Measurements from ENCODE around the gene XIRP2. TPM values are rescaled to one million over a fixed set of nuclear protein-coding genes. Genes with fewer than 3 reads are reported as not detected.
"Not testable (repeated sequence)": the region's sequence is repeated elsewhere in the genome, so short reads cannot be mapped to it uniquely, and the experiment has no call there.

Gene XIRP2
- total RNA-seq, 2 donors from 2014 or later, result 42.8 to 43.7 TPM

- H3K9me3 ChIP-seq, result no peaks in the 10 kb centered on the region
- TF ChIP-seq, protein P1, sequence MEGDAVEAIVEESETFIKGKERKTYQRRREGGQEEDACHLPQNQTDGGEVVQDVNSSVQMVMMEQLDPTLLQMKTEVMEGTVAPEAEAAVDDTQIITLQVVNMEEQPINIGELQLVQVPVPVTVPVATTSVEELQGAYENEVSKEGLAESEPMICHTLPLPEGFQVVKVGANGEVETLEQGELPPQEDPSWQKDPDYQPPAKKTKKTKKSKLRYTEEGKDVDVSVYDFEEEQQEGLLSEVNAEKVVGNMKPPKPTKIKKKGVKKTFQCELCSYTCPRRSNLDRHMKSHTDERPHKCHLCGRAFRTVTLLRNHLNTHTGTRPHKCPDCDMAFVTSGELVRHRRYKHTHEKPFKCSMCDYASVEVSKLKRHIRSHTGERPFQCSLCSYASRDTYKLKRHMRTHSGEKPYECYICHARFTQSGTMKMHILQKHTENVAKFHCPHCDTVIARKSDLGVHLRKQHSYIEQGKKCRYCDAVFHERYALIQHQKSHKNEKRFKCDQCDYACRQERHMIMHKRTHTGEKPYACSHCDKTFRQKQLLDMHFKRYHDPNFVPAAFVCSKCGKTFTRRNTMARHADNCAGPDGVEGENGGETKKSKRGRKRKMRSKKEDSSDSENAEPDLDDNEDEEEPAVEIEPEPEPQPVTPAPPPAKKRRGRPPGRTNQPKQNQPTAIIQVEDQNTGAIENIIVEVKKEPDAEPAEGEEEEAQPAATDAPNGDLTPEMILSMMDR (IDR thresholded peaks at IDR 0.05), result no peak
- DNase-seq (ENCODE audit: low spot score), result no peak
Observed at GRCh38 chr2:167265004-167265403, 376.7 kb downstream of the XIRP2 start.

GRCh38 chr2:167265722-167266121 lies 377.4 kb downstream of the XIRP2 start:
- no peak for DNase-seq (ENCODE audit: low spot score)
- Histone ChIP-seq H3K36me3 (no peaks in the 10 kb centered on the region), H3K4me1 (no peaks in the 10 kb centered on the region), H3K27me3 (no peaks in the 10 kb centered on the region), H3K9me3 (no peaks in the 10 kb centered on the region), H3K4me3 (no peak overlapping the region), H3K27ac (no peak overlapping the region)
- TF ChIP-seq, protein P1 (IDR thresholded peaks at IDR 0.05), result no peak

More at GRCh38 chr2:167265004-167265403, 376.7 kb downstream of the XIRP2 start:
- Histone ChIP-seq H3K4me3 (no peak overlapping the region), H3K4me1 (no peaks in the 10 kb centered on the region), H3K27me3 (no peaks in the 10 kb centered on the region), H3K27ac (no peak overlapping the region), H3K36me3 (no peaks in the 10 kb centered on the region)

- not testable (repeated sequence) for H3K4me3 ChIP-seq; H3K36me3 ChIP-seq; DNase-seq (ENCODE audit: low spot score)
Observed at GRCh38 chr2:167268245-167268644, 380.0 kb downstream of the XIRP2 start.

DNA sequence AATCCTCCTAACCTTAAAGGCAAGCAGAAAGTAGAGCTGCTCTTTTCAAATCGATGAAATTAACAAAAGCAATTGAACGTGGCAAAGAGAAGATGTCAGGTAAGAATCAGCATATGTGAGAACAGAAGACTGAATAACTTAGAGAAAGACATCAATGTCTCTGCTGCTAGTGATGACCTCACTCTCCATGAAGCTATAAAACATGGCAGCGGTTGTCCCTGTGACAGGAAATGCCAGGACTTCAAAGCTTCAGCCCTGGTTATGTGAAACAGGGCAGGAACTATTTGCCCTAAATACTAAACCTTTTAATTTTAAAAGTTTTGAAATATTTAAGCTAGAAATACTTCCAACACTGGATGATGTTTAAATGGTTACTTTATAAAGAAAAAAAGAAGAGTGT lies 383.7 kb downstream of the XIRP2 start:
- no peak overlapping the region for H3K27ac ChIP-seq
- no peaks in the 10 kb centered on the region for H3K27me3 ChIP-seq
- no peak overlapping the region for H3K4me3 ChIP-seq
- H3K36me3 ChIP-seq, result no peaks in the 10 kb centered on the region
- no peaks in the 10 kb centered on the region for H3K9me3 ChIP-seq
- H3K4me1 ChIP-seq, result no peaks in the 10 kb centered on the region
- TF ChIP-seq, protein P1 (IDR thresholded peaks at IDR 0.05), result no peak
- no peak for DNase-seq (ENCODE audit: low spot score)

More at GRCh38 chr2:167268245-167268644, 380.0 kb downstream of the XIRP2 start:
- not testable (repeated sequence) for H3K27ac ChIP-seq, H3K4me1 ChIP-seq, H3K27me3 ChIP-seq, H3K9me3 ChIP-seq

GRCh38 chr2:167275046-167275445 lies 386.8 kb downstream of the XIRP2 start:
- Histone ChIP-seq H3K36me3 (no peaks in the 10 kb centered on the region), H3K9me3 (peaks cover 0 to 7% of the 10 kb centered on the region in 2 donors), H3K4me3 (no peak overlapping the region), H3K27ac (no peak overlapping the region), H3K4me1 (no peaks in the 10 kb centered on the region), H3K27me3 (no peaks in the 10 kb centered on the region)
- no peak for DNase-seq (ENCODE audit: low spot score)
- TF ChIP-seq, protein P1 (IDR thresholded peaks at IDR 0.05), result no peak

DNA sequence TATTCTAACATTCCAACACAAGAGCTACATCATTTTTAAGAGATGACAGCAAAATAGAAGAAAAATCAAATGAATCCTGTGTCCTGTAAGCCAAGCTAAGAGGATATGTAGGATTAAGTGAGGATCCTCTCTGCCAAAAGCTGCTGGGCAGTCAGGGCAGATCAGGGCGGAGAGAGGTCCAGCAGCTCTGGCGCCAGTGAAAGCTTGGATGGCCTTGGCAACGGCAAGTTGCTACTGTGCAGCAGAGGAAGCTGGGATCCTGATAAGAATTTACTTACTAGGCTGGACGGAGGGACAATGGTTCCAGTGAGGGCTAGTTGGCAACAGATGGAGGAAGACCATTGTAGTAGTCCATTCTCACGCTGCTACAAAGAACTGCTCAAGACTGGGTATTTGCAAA lies 391.5 kb downstream of the XIRP2 start:
- Histone ChIP-seq H3K4me1 (no peaks in the 10 kb centered on the region), H3K9me3 (peaks cover 0 to 7% of the 10 kb centered on the region in 2 donors), H3K4me3 (no peak overlapping the region), H3K27me3 (no peaks in the 10 kb centered on the region), H3K27ac (no peak overlapping the region), H3K36me3 (no peaks in the 10 kb centered on the region)
- TF ChIP-seq, protein P1 (IDR thresholded peaks at IDR 0.05), result no peak
- no peak for DNase-seq (ENCODE audit: low spot score)
